NCI-H2107 treated with DMSO at 0.1 percent for 48 hours (cell line): ENCODE results near the gene QRICH1.

ENCODE experiments used
- DNase-seq: peaks from one replicate; lab custom pipeline; 2025; ENCODE audit not compliant: unreplicated experiment; lab: John Stamatoyannopoulos, UW

The QRICH1 gene

DNA sequence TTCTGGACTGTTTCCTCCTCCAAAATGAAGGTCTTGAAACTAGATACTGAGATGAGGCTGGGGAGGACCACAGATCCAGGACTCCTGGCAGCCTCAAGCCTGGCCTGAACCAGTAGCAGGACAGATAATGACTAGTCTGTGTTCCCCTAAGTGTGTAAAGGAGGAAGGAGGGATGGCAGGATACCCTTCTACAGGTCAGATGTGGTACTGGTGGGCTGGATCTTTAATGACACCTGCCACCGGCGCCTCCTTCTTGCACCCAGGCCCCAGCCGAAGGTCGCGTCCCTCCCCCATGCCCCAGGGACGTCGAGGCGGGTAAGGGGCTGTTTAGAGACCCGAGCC is 26.2 kb upstream of the QRICH1 start:
- DNase-seq, result no peak

DNA sequence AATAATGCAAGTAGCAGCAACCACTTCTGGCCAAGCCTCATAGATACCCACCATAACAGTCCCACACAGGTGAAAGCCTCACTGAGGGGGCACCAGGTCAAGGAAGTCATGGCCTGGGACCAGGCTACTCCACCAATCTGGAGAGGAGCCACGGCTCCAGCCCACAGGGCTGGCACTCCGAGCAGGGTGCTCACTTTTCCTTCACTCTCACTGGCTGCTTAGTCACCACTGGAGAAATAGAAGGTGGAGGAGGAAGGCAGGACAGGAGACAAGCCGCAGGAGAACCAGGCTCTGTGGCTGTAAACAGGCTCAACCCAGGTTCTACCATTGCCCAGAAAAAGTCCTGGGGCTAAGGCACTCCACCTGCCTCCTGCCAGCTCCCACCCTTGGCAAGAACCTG is 25.6 kb upstream of the QRICH1 start:
- DNase-seq, result no peak

DNA sequence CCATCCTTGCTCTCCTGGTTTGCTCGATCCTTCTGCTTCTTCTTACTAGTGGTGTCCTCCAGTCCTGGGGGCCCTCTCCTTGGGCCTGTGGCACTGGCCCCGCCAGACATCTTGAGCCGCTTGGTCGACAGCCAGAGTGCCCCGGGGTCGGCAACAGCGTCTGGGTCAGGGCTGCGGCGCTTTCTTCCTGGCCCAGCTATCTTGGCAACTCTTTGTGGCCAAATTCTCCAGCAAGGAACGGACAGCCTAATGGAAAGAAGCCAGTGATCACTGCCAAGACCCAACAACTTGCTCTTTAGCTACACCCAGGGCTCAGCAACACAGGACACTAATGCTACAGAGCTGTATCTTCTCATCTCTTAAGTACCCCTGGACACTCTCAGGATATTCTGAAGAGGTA is 25.2 kb upstream of the QRICH1 start:
- no peak for DNase-seq

DNA sequence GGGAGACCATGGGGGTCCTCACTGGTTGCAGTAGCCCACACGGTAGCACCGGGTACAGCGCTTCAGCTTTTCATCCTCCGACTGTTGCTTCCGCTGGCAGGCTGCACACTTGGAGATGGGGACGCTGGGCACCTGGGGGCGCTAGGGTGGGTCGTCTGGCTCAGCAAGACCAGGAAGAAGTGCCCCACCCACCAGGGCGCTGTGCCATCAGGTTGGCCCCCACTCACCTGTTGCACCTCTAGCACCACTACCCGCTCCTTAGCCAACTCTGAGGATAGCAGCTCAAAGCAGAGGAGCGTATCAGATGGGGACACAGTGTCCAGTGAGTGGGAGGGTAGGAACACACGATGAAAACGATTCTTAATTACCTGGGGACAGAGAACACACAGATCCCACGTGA is 18.4 kb upstream of the QRICH1 start:
- DNase-seq, result no peak

DNA sequence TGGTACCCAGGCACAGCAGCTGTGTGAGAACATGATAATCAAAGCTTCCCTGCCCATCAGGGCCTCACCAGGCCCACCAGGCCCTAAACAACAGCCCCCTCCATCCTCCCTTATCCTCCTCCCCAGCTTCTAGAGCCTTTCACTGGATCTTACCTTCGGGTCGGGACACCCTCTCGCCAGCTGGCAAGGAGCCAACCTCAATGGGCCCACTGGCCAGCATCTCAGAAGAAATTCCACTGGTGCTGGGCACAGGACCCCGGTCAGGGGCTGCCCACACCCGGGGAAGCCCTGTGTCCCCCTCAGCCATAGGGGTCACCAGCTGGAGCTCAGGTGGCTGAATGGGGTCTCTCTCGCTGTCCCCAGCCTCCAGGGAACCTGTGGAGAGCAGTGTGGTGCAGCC is 17.5 kb upstream of the QRICH1 start:
- DNase-seq, result no peak

DNA sequence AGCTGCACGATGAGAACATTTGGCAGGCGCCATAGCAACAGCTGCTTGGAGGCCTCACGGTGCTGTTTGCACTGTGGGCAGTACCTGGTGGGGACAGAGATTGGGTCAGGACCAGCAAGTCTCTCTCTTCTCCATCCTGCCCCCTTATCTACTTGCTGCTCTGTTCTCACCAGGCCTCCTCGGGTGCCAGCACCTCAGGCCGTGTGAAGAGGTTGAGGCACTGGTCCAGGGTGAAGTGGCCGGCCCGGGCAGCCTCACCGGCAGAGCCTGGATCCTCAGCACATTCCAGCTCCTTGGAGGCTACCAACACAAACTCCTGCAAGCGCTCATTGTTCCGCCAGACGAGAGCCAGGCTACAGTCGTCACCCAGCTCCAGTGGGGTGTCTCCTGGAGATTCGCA is 16.9 kb upstream of the QRICH1 start:
- DNase-seq, result no peak

DNA sequence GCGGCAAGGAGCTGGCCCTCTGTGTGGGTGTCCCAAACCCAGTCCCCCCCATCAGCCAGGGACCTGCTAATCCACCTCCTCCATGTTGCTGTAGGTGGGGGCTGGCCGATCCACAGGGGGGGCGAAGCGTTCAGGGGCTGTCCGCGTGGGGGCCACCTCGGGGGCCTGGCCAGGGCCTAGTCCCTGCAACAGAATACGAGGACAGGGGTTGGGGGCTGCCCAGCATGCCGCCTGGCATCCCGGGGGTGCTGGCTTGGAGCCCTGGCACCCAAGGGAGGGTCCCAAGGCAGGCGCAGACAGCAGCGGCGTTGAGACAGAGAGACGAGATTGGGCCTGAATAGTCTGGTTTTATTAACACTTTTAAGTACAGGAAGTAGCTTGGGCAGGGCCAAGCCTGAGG is 14.5 kb upstream of the QRICH1 start:
- no peak for DNase-seq

DNA sequence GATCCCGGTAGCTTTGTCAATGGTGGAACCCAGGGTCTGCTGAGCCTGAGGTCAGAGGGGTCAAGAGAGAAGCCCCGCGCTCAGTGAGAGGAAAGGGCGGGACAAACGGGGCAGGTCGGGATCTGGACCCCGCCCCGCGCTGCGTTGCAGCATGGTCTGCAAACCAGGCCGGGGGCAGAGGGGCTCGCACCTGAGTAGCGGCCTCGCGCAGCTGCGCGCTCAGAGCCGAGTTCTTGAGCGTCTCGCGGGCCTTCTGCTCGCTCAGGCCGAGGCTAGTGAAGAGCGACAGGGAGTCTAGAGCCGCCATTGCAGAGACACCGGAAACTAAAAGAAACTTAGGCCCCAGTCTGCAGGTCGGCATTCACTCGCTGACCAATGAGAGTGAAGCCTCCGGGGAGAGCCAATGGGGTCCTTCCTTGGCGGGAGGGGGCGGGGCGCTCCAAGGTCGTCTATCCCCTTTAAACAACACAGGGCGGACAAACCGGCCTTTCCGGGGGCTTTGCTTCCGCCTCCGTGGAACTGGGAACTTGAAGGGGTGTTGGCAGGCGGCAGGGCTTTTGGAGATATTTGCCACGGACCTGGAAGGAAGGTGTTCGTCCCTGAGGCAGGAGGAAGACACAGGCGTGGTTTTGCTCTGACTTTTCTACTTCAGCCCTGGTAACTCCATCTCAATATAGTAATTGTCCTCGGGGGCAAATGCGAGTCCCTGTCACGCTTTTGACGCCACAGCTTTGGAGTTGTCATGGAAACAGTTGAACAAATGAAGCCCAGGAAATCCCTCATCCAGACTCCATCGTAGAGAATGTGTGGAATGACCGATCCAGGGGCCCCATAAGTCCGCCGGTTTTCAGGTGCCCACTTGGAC is 10.8 kb upstream of the QRICH1 start, which contains the start of gene QARS1:
Gene QARS1, minus strand, starts transcription at position 331 of the 865 bp plus-strand sequence. Its CDS starts 24 bp downstream, at position 307.
- DNase-seq, result peak; percentile 62

DNA sequence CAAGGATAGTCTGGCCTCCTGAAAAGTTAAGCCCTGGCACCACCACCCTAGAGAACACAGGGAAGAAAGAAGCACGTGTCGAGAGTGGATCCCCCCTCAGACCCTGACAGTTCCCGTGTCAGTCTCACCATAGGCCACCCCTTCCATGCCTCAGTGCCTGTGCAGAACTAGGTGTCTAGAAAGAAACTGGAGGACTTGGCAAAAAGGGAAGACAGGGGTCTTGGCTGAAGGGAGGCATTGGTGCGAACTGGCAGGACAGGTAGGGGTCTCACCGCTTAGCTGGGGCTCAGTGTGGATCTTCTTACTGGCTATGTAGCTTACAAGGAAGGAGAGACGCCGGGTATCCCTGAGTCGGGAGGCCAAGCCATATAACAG is 10.2 kb upstream of the QRICH1 start:
- DNase-seq, result no peak

DNA sequence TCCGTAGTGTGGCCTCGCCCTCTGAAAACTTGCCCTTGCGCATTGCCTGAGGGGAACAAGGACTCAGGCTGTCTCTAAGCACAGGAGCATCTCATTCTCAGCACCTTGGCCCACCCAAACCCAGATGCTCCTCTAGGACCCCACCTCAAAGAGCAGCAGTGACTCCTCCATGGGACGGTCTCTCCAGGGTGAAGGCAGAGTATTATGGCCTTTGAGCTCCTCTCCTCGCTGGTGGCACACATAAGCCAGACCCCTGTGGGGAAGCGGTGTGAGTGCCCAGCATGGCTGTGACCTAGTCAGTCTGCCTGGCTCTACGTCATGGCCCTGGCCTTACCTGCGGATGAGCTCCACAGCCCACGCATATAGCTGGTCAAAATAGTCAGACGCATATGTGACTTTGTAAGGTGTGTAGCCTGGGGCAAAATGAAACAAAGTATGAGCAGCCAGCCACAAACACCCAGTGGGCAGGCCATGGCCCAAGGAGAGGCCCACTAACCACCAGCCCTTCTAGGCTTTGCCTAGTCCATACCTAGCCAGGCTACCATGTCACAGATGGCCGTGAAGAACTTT is 6.3 kb upstream of the QRICH1 start:
- DNase-seq, result no peak

DNA sequence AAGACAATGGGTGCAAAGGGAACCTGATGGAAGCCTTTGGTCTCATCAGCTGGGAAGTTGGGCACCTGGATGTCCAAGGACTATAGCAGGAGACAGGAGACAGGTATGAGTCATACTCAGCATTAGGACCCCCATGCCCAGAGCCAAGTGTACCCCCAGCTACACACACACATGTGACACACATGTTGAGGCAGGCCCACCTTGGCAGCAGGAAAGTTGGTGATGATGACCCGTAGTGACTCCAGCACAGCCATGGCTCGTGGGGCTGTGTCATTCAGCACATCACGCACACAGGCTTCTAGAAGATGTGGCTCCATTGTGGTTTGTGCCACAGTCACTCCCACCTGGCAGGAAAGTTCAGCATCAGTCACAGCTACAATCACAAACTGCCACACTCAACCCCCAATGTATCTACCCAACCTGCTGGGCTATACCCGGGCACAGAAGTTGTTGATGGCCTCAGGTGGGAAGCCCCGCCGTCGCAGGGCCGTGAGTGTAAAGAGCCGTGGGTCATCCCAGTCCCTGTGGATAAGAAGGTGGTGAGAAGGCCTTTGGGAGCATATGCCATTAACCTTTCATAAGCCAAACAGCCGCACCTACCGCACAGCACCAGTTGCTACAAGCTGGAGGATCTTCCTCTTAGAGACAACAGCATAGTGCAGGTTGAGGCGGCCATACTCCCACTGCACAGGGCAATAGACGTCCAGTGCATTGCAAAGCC is 5.2 kb upstream of the QRICH1 start:
- no peak for DNase-seq

DNA sequence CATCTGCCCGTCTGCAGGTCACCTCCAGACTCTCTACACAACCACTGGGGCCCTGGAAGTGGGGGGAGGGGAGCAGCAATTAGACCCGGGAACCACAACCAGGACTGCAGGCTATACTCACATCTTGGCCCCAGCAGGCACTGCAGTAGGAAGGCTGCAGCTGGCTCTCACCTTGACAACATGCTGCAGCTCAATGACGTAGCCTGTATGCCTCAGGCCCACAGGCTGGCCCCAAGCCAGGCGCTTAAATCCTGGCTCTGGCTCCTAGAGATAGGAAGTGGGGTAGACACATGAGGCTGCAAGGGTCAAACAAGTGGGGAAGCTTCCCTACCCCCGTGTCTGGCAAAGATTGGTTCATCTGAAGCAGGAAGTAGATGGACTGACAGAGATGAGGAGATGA is 4.6 kb upstream of the QRICH1 start:
- DNase-seq, result peak; percentile 43

DNA sequence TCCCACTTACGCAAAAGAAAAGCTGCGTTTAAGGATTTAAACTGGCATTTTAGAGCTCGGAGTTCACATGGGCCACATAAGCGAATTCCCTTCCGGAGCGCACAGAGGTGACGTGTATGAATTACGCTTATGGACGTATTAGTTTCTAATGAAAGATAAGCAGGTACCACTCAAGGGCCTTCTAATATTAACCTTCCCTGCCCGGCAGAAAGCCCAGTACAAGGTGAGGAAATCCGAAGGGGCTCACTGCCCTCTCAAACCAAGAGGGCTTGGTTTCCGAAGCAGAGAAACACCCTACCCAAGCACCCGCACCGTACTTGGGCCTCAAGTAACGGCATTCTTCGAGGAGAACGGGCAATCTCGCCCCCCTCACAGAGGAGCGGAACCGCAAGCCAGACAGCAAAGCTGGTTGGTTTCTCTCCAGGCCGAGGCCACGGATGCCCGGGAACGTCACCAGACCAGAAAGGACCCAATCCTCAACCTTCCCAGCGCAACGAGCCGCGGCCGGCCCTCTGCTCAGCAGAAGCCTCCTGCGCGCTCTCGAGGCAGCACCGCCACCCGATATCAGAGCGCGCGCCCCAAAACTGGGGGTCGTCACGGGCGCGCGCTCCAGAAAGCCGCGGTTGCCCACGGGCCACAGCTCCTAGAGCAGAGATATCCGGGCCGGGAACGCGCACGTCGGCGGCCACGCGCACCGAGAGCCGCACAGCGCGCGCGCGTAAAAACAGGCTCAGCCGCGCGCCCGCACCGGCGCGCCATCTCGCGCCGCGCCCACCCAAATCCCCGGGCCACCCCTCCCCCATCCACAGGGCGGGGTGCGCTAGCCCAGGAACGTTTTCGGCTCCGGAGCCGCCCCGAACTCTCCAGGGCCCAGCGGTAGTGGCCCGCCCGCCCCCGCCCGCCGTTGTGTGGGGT is 676 bp downstream of the QRICH1 start:
- DNase-seq, result no peak

DNA sequence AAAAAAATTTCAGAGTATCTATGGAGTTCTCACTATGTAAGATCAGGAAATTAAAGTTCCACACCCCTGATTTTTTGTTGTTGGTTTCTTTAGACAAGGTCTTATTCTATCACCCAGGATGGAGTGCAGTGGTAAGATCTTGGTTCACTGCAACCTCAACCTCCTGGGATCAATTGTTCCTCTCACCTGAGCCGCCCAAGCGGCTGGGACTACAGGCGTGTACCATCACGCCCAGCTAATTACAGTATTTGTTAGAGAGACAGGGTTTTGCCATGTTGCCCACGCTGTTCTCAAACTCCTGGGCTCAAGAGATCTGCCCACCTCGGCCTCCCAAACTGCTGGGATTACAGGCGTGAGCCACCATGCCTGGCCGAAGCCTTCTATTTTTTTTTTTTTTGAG is 12.4 kb downstream of the QRICH1 start:
- DNase-seq, result no peak

DNA sequence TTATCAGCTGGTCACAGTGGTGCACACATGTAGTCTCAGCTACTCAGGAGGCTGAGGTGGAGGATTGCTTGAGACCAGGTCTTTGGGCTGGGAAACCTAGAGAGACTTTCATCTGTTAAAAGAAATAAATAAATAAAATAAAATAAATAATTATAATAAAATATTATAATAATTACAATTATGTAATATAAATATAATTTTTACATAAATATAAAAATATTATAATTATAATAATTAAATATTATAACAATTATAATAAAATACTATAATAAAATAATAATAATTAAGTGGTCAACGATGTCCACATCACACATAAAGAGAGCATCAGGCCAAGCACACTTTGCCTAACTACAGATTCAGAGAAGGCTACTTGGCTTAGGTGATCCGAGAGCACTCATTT is 14.6 kb downstream of the QRICH1 start:
- no peak for DNase-seq

DNA sequence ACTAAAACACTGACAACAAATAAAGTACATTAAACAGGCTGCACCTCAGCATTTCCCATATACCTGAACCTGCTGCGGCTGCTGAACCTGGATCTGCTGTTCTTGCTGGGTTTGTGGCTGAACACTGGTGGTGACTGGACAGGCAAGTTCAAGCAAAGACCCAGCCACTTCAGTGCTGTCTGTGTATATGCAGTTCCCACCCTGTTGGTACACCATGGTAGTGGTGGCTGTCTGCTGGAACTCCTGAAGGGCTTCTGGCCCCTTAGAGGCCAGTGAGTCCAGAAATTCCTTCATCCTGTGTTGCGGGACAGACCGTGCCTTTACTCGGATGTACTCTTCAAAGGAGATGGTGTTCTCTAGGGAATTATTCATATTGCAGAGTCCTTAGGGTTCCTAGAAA is 17.2 kb downstream of the QRICH1 start:
- no peak for DNase-seq

DNA sequence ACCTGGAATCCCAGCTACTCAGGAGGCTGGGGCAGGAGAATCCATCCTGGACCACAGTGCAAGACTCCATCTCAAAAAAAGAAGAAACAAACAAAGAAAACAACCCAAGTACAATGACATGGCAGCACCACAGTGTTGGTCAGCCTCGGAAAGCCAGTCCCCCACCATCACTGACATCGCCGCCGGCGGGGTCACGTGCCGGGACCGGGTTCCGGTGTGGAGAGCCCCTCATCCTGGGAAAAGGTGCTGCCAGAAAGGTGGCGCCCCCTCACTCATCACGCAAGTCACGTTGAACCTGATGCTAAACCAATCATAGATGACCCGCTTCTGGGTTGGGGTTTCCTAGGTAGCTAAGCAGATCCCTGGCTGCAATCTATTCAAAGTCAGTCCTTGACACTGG is 17.8 kb downstream of the QRICH1 start:
- DNase-seq, result no peak

DNA sequence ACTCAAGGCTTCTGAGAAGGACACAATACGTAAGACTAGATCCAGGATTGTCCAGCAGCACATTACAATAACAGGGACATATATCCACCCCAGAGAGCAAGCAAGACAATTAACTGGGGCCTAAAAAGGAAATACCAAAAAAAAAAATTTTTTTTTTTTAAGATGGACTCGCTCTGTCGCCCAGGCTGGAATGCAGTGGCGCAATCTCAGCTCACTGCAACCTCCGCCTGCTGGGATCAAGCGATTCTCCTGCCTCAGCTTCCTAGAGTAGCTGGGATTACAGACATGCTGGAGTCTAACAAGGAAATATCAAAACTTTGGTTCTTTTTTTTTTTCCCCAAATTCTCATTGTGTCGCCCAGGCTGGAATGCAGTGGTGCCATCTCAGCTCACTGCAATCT is 35.9 kb downstream of the QRICH1 start:
- DNase-seq, result no peak

DNA sequence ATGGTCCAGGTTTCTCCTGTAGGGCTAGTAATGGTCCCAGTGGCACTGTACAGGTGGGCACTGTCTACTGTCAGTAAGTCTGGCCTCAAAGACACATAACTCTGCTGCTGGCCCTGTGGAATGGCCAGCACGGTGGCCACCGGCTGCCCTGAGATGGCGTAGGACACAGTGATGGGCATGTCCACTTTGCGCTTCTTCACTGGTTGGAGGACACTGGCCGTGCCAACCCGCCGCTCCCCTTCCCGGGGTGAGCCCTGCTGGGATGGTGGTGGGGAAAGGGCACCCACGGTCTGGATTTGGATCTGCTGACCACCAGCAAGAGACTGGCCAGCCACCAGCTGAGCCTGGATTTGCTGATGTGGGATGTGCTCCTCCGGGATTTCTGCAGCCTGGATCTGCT is 36.6 kb downstream of the QRICH1 start:
- no peak for DNase-seq

DNA sequence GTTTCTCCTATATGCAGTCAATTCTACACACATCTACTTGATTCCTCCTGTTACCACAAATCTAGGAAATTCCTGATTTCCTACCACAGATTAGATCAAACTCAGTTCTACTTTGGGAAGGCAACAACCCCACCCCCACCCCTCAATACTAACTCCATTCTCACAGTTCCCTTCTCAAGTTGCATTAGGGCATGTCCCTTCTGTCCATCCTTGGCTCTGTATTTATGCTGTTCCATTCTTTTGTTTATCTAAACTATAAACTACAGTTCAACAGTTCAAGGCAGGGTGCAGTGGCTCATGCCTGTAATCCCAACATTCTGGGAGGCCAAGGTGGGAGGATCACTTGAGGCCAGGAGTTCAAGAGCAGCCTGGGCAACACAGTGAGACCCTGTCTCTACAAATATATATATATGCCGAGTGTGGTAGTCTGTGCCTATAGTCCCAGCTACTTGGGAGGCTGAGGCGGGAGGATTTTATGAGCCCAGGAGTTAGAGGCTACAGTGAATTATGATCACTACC is 39.5 kb downstream of the QRICH1 start:
- no peak for DNase-seq

DNA sequence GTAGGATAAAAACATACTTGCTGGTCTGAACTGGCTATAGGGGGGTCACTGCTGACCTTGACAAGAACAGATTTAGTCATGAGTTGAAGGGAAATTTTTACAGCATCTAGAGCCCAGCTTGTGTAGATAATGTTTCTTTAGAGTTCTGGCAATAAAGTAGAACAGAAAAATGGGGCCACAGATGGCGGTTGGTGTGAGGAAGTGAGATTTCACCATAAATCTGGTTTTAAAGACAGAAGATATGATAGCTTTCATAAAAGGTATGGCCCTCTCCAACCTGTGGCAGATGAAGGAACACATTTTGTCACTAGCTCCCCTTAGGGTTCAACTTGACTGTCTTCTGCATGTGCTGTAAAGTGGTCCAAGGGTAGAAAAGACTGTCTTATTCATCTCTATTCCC is 40.3 kb downstream of the QRICH1 start:
- DNase-seq, result no peak
